H1 (cell line): ENCODE measurements around the gene TVP23A. TPM values are rescaled to one million over a fixed set of nuclear protein-coding genes. Genes with fewer than 3 reads are reported as not detected.

Experiments
- CBX5 ChIP-seq: fragments of 300-800, 300-1000 bp; sonication (generic); IDR thresholded peaks from 2 replicates; pipeline ENCODE4 v1.7.1; 2016; ENCODE audit warnings: antibody characterized with exemption, low read length, low read depth
- JUN ChIP-seq: IDR thresholded peaks from 2 replicates; pipeline ENCODE4 v1.6.1; 2011; ENCODE audit warnings: low read depth, mild to moderate bottlenecking, improper control_type of control experiment, low read length
- RBBP5 ChIP-seq: IDR thresholded peaks from 2 replicates; pipeline ENCODE4 v1.7.1; 2012; ENCODE audit warnings: low read depth, mild to moderate bottlenecking, inconsistent platforms, low read length, moderate library complexity, borderline replicate concordance
- SUZ12 ChIP-seq: fragments of 200-600 bp; sonication (generic); IDR thresholded peaks from 2 replicates; pipeline ENCODE4 v1.6.1; 2012; ENCODE audit warnings: mild to moderate bottlenecking, inconsistent platforms, low read length, moderate library complexity, mixed read lengths
- TEAD4 ChIP-seq: IDR thresholded peaks from 2 replicates; pipeline ENCODE4 v1.6.1; 2012; ENCODE audit warnings: low read depth, low read length, inconsistent platforms, mixed read lengths
- polyA plus RNA-seq, 7 experiments: library from polyadenylated mRNA; depleted of rRNA in 3 of 7; stranded (reverse) in 5 of 7; unstranded in 2 of 7; fragments of >200 nt in 5 of 7; fragments of 200-250 nt in 2 of 7; gene quantifications; 1 replicate in 5 of 7; 2 replicates in 1 of 7; 4 replicates in 1 of 7; pipeline versions ENCODE4 v1.2.1 to v1.2.3, GENCODE V29; 2011 to 2013; ENCODE audit warnings: missing spikeins in 2 of 7, mixed read lengths in 2 of 7
- total RNA-seq: library from RNA; stranded (reverse); fragmentation: NEBNext Ultra II Directional; extraction: Animal tissue kit (Norgen Biotek cat#: 25700); gene quantifications from 2 replicates; pipeline ENCODE4 v1.2.1, GENCODE V29; 2021

TVP23A gene
- total and polyA plus RNA-seq, 2 of the 8 experiments (the other 6 are each of a cell fraction or from before 2014, with no cell fraction given): 2.2 to 3.1 TPM

DNA sequence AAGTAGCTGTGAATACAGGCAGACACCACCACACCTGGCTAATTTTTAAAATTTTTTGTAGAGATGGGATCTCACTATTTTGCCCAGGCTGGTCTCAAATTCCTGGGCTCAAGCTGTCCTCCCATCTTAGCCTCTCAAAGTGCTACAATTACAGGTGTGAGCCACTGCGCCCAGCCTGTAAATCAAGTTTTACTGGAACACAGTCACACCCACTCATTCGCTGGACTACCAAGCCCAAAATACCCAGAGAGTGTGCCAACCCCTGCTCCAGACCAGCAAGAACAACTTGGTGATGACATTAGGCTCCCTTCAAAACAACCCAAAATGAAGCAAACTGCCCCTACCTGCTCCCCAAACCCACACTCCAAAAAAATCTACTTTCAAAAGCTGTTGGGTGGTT lies 36.0 kb downstream of the TVP23A start (continued):
- no peak for TF ChIP-seq CBX5
- TF ChIP-seq RBBP5: no peak
- no peak for TF ChIP-seq JUN
- no peak for TF ChIP-seq TEAD4
- TF ChIP-seq SUZ12: no peak
